Stimulated activated effector memory CD8-positive, alpha-beta T cell treated with anti-CD3 and anti-CD28 coated beads, Interleukin-12 subunit alpha, Interleukin-12 subunit beta, amount 100 ng/mL, for 72 hours (primary cell): Measurements from ENCODE around the gene SZRD1.
"Not testable (repeated sequence)": the region's sequence is repeated elsewhere in the genome, so short reads cannot be mapped to it uniquely, and the experiment has no call there.

Experiments used
- ATAC-seq: fragments of 150-1000 bp; cut with Tn5 transposase; 2 replicates; pipeline ENCODE4 v1.10.0; 2021
- DNase-seq, 2 donors: peaks; one replicate each; pipeline ENCODE4 v3.0.0; 2021 to 2022; ENCODE audit warnings: low spot score in 2 of 2
- H3K27ac Mint-ChIP-seq: one replicate; pipeline ENCODE4 v1.8.0; 2022; ENCODE audit warnings: mild to moderate bottlenecking, mixed read lengths
- H3K36me3 Mint-ChIP-seq: one replicate; pipeline ENCODE4 v1.8.0; 2022; ENCODE audit warnings: mild to moderate bottlenecking, mixed read lengths
- H3K4me1 Mint-ChIP-seq: one replicate; pipeline ENCODE4 v1.8.0; 2022; ENCODE audit warnings: mixed read lengths
- H3K4me3 Mint-ChIP-seq: one replicate; pipeline ENCODE4 v1.8.0; 2022; ENCODE audit warnings: mild to moderate bottlenecking, mixed read lengths
- H3K9me3 Mint-ChIP-seq: one replicate; pipeline ENCODE4 v1.8.0; 2022; ENCODE audit warnings: mixed read lengths

SZRD1 gene

GRCh38 chr1:16366722-16367257, at the start of gene SZRD1:
SZRD1 (plus strand) TSS chr1:16367242; CDS start chr1:16367258, 16 bp downstream.
- H3K4me1 Mint-ChIP-seq = peaks cover 33% of the 10 kb centered on the region
- H3K4me3 Mint-ChIP-seq = peak within 1 kb of the TSS; percentile 95
- peak; percentile 78 to 95 for DNase-seq
- no peaks in the 10 kb centered on the region for H3K9me3 Mint-ChIP-seq
- H3K36me3 Mint-ChIP-seq = peaks cover 46% of the 10 kb centered on the region
- peak within 1 kb of the TSS; percentile 99 for H3K27ac Mint-ChIP-seq
- peak; percentile 89 for ATAC-seq

- H3K4me1 Mint-ChIP-seq = peaks cover 22% of the 10 kb centered on the region
- no peak overlapping the region for H3K27ac Mint-ChIP-seq
- H3K9me3 Mint-ChIP-seq = no peaks in the 10 kb centered on the region
- no peak overlapping the region for H3K4me3 Mint-ChIP-seq
- DNase-seq (no peak), ATAC-seq (no peak)
- peaks cover 42% of the 10 kb centered on the region for H3K36me3 Mint-ChIP-seq
Measured at GRCh38 chr1:16318555-16318954, 48.5 kb upstream of the SZRD1 start.

- no peak overlapping the region for H3K27ac Mint-ChIP-seq
- no peak overlapping the region for H3K4me3 Mint-ChIP-seq
- peaks cover 34% of the 10 kb centered on the region for H3K36me3 Mint-ChIP-seq
- H3K4me1 Mint-ChIP-seq = peaks cover 27% of the 10 kb centered on the region
- H3K9me3 Mint-ChIP-seq = no peaks in the 10 kb centered on the region
- ATAC-seq = no peak
- DNase-seq = no peak
Measured at GRCh38 chr1:16321176-16321867, 45.7 kb upstream of the SZRD1 start.

DNA sequence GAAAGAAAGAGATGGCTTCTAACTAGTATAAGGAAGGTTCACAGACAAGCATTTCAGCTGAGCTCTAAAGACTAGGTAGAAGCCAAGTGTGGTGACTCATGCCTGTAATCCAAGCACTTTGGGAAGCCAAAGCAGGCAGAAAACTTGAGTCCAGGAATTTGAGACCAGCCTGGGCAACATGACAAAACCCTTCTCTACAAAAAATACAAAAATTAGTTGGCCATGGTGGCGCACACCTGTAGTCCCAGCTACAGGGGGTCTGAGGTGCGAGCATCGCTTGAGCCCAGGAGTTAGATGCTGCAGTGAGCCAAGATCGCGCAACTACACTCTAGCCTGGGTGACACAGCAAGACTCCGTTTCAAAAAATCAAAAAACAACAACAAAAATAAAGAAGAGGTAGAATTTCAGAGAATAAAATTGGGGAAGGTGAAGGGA, 42.6 kb upstream of the SZRD1 start:
- no peak for ATAC-seq
- H3K4me3 Mint-ChIP-seq = no peak overlapping the region
- DNase-seq = no peak
- H3K27ac Mint-ChIP-seq = no peak overlapping the region
- H3K4me1 Mint-ChIP-seq = peaks cover 11% of the 10 kb centered on the region
- H3K9me3 Mint-ChIP-seq = no peaks in the 10 kb centered on the region
- peaks cover 37% of the 10 kb centered on the region for H3K36me3 Mint-ChIP-seq

DNA sequence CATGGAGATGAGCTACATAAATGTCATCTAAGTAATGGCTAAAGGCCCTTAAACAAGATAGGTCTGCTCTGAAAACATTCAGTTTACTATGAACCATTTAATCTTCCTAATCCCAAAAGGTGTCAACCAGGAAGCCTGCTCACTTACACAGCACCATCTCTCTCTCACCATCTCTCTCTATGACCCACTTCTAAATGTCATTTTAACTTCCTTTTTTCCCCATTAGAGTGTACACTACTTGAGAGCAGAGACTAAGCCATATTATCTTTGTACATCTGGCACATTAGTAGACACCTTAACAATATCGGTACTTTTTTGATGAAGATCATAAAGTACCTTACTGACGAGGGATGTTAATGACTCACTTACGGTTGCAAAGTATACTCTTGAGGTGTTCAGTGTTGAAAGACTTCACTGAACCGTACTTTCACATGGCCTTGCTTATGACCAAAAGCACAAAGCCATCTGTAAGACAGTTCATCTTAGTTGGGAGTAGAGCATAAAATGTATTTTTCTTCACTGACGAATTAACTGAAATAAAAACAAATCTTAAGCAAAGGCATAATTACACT, 40.1 kb upstream of the SZRD1 start:
- H3K36me3 Mint-ChIP-seq = peaks cover 37% of the 10 kb centered on the region
- no peak overlapping the region for H3K4me3 Mint-ChIP-seq
- no peaks in the 10 kb centered on the region for H3K9me3 Mint-ChIP-seq
- ATAC-seq = peak; percentile 32
- peaks cover 11% of the 10 kb centered on the region for H3K4me1 Mint-ChIP-seq
- DNase-seq = no peak
- H3K27ac Mint-ChIP-seq = no peak overlapping the region

- Mint-ChIP-seq H3K4me3 (no peak overlapping the region), H3K9me3 (no peaks in the 10 kb centered on the region), H3K4me1 (peaks cover 32% of the 10 kb centered on the region), H3K27ac (no peak overlapping the region), H3K36me3 (peaks cover 21% of the 10 kb centered on the region)
- ATAC-seq (no peak), DNase-seq (no peak)
Measured at GRCh38 chr1:16334655-16335340, 32.2 kb upstream of the SZRD1 start.

DNA sequence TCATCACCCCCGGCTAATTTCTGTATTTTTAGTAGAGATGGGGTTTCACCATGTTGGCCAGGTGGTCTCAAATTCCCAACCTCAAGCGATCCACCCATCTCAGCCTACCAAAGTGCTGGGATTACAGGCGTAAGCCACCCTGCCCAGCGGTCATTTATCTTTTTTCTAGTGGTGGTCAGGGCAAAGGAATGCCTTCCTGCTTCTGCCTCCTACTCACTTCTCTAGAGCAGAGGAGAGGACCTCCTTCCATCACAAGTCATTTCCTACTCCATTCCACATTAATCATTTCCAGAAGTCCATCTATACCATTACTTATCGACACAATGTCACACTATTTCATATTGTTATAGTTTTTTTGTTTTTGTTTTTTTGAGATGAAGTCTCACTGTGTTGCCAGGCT, 28.1 kb upstream of the SZRD1 start:
- H3K36me3 Mint-ChIP-seq = peaks cover 46% of the 10 kb centered on the region
- H3K4me1 Mint-ChIP-seq = peaks cover 32% of the 10 kb centered on the region
- DNase-seq (no peak), ATAC-seq (no peak)
- no peak overlapping the region for H3K27ac Mint-ChIP-seq
- H3K4me3 Mint-ChIP-seq = no peak overlapping the region
- no peaks in the 10 kb centered on the region for H3K9me3 Mint-ChIP-seq

DNA sequence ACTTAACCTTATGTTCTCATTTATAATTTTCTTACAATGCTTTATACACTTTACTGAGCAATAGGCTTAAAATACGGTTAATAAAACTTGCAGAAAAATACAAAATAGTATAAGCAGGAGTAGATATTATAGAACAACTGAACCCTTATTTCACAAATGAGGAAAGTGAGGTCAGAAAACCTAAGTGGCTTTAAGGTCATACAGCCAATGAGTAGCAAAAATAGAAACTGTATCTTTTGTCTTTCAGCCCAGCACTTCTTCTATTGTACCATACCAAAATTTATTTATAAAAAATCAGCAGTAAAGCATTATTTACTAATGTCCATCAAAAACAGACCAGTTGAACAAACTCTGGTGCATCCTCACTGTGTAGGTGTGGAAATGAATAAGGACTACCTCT, 26.4 kb upstream of the SZRD1 start:
- Mint-ChIP-seq H3K4me1 (peaks cover 19% of the 10 kb centered on the region), H3K27ac (no peak overlapping the region), H3K9me3 (no peaks in the 10 kb centered on the region), H3K4me3 (no peak overlapping the region), H3K36me3 (peaks cover 40% of the 10 kb centered on the region)
- DNase-seq = no peak
- ATAC-seq = no peak

GRCh38 chr1:16342331-16343062, 24.5 kb upstream of the SZRD1 start:
- Mint-ChIP-seq H3K4me3 (no peak overlapping the region), H3K4me1 (peaks cover 12% of the 10 kb centered on the region), H3K9me3 (no peaks in the 10 kb centered on the region), H3K27ac (peak overlapping the region; percentile 26), H3K36me3 (peaks cover 40% of the 10 kb centered on the region)
- no peak for DNase-seq
- no peak for ATAC-seq

DNA sequence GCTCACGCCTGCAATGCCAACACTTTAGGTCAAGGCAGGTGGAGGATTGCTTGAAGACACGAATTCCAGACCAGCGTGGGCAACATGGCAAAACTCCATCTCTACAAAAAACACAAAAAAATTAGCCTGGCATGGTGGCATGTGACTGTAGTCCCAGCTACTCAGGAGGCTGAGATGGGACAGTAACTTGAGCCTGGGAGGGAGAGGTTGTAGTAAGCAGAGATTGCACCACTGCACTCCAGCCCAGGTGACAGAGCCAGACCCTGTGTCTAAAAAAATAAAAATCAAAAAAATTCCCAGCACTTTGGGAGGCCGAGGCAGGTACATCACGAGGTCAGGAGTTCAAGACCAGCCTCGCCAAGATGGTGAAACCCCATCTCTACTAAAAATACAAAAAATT, 23.8 kb upstream of the SZRD1 start:
- not testable (repeated sequence) for H3K9me3 Mint-ChIP-seq, H3K27ac Mint-ChIP-seq, DNase-seq, ATAC-seq, H3K4me3 Mint-ChIP-seq
- peaks cover 39% of the 10 kb centered on the region for H3K36me3 Mint-ChIP-seq
- H3K4me1 Mint-ChIP-seq = peaks cover 11% of the 10 kb centered on the region

- ATAC-seq (no peak), DNase-seq (no peak)
- Mint-ChIP-seq H3K27ac (no peak overlapping the region), H3K9me3 (no peaks in the 10 kb centered on the region), H3K36me3 (peaks cover 14% of the 10 kb centered on the region), H3K4me1 (peaks cover 22% of the 10 kb centered on the region), H3K4me3 (no peak overlapping the region)
Measured at GRCh38 chr1:16348414-16349182, 18.4 kb upstream of the SZRD1 start.

GRCh38 chr1:16349847-16350406, 17.1 kb upstream of the SZRD1 start:
- peaks cover 22% of the 10 kb centered on the region for H3K4me1 Mint-ChIP-seq
- DNase-seq = no peak
- ATAC-seq = no peak
- H3K27ac Mint-ChIP-seq = peak overlapping the region; percentile 29
- H3K9me3 Mint-ChIP-seq = no peaks in the 10 kb centered on the region
- H3K4me3 Mint-ChIP-seq = peak overlapping the region; percentile 89
- peaks cover 14% of the 10 kb centered on the region for H3K36me3 Mint-ChIP-seq

GRCh38 chr1:16351456-16351993, 15.5 kb upstream of the SZRD1 start:
- H3K4me3 Mint-ChIP-seq = peak overlapping the region; percentile 89
- no peaks in the 10 kb centered on the region for H3K9me3 Mint-ChIP-seq
- DNase-seq (no peak), ATAC-seq (no peak)
- H3K36me3 Mint-ChIP-seq = peaks cover 14% of the 10 kb centered on the region
- peaks cover 22% of the 10 kb centered on the region for H3K4me1 Mint-ChIP-seq
- peak overlapping the region; percentile 91 for H3K27ac Mint-ChIP-seq
